Activated CD4-positive, alpha-beta T cell treated with anti-CD3 and anti-CD28 coated beads for 36 hours (primary cell): ENCODE measurements around the gene GC. TPM values are rescaled to one million over a fixed set of nuclear protein-coding genes. Genes with fewer than 3 reads are reported as not detected.
"Not testable (repeated sequence)": the region's sequence is repeated elsewhere in the genome, so short reads cannot be mapped to it uniquely, and the experiment has no call there.

ENCODE experiments used
- ATAC-seq: fragments of 200-7000 bp; cut with Tn5 transposase; one replicate; pipeline ENCODE4 v1.10.0; 2021; ENCODE audit warnings: mild to moderate bottlenecking, moderate library complexity
- CTCF ChIA-PET: fragments of 350-600 bp; sonication (Branson Sonifier 250); formaldehyde crosslinking; loops from one replicate; lab custom pipeline; 2021; ENCODE audit warnings: antibody characterized with exemption; lab: Charles Lee
- POLR2A ChIA-PET: fragments of 350-600 bp; sonication (Branson Sonifier 250); formaldehyde crosslinking; loops from one replicate; lab custom pipeline; 2021; ENCODE audit warnings: antibody characterized with exemption, inconsistent platforms; lab: Charles Lee
- DNase-seq: peaks from one replicate; pipeline ENCODE4 v3.0.0-alpha.2; 2020
- H3K27ac Mint-ChIP-seq: one replicate; pipeline ENCODE4 v1.8.0; 2021; ENCODE audit warnings: mixed read lengths
- H3K27me3 Mint-ChIP-seq: one replicate; pipeline ENCODE4 v1.8.0; 2021; ENCODE audit warnings: mixed read lengths
- H3K36me3 Mint-ChIP-seq: one replicate; pipeline ENCODE4 v1.8.0; 2021; ENCODE audit warnings: low read depth, mixed read lengths
- H3K4me1 Mint-ChIP-seq: one replicate; pipeline ENCODE4 v1.8.0; 2021; ENCODE audit warnings: mixed read lengths
- H3K4me3 Mint-ChIP-seq: one replicate; pipeline ENCODE4 v1.8.0; 2021; ENCODE audit warnings: mild to moderate bottlenecking, moderate library complexity, mixed read lengths
- H3K9me3 Mint-ChIP-seq: one replicate; pipeline ENCODE4 v1.8.0; 2021; ENCODE audit warnings: low read depth, mixed read lengths
- intact Hi-C, 2 experiments: fragments of 100-400 bp; cut with DNase I in 1 of 2; cut with micrococcal nuclease in 1 of 2; formaldehyde crosslinking; loops; one replicate each; pipeline versions ENCODE4 v1.14.2 to v1.15.1; 2022 to 2024; cut with DNase I, micrococcal nuclease
- total RNA-seq, 2 experiments: library from RNA; stranded (reverse); gene quantifications; one replicate each; pipeline ENCODE4 v1.2.3, GENCODE V29; 2021

GC gene
- total RNA-seq, 2 experiments from 2014 or later = not detected

- H3K9me3 Mint-ChIP-seq, H3K27ac Mint-ChIP-seq, CTCF ChIA-PET, H3K4me1 Mint-ChIP-seq, H3K4me3 Mint-ChIP-seq, H3K36me3 Mint-ChIP-seq, ATAC-seq, intact Hi-C loops, POLR2A ChIA-PET, H3K27me3 Mint-ChIP-seq, DNase-seq: not testable (repeated sequence)
Measured at GRCh38 chr4:71804017-71804697, 20.3 kb upstream of the GC start.

GRCh38 chr4:71785959-71786358 is 2.1 kb upstream of the GC start:
- intact Hi-C loops = no loop called here
- H3K27ac Mint-ChIP-seq = no peak overlapping the region
- CTCF ChIA-PET = interaction anchor here (0.5 kb wide), 1 partner anchor 17 kb away, joined by 3 read pairs; no protein-coding TSS in a partner anchor
- ATAC-seq (no peak), DNase-seq (no peak)
- no peaks in the 10 kb centered on the region for H3K4me1 Mint-ChIP-seq
- H3K36me3 Mint-ChIP-seq = no peaks in the 10 kb centered on the region
- no peak overlapping the region for H3K4me3 Mint-ChIP-seq
- POLR2A ChIA-PET = no interaction called here
- peaks cover 5% of the 10 kb centered on the region for H3K27me3 Mint-ChIP-seq
- H3K9me3 Mint-ChIP-seq = no peaks in the 10 kb centered on the region

- Mint-ChIP-seq H3K36me3 (no peaks in the 10 kb centered on the region), H3K4me3 (no peak overlapping the region), H3K4me1 (no peaks in the 10 kb centered on the region), H3K9me3 (no peaks in the 10 kb centered on the region), H3K27ac (no peak overlapping the region), H3K27me3 (peaks cover 5% of the 10 kb centered on the region)
- intact Hi-C loops = no loop called here
- ATAC-seq (no peak), DNase-seq (no peak)
- ChIA-PET CTCF (no interaction called here), POLR2A (no interaction called here)
Measured at GRCh38 chr4:71784569-71785197, 804 bp upstream of the GC start.

GRCh38 chr4:71777891-71778290 is 6.0 kb downstream of the GC start:
- intact Hi-C loops = no loop called here
- Mint-ChIP-seq H3K9me3 (no peaks in the 10 kb centered on the region), H3K4me3 (no peak overlapping the region), H3K27ac (no peak overlapping the region), H3K27me3 (no peaks in the 10 kb centered on the region), H3K4me1 (no peaks in the 10 kb centered on the region), H3K36me3 (no peaks in the 10 kb centered on the region)
- DNase-seq (no peak), ATAC-seq (no peak)
- POLR2A ChIA-PET = no interaction called here
- CTCF ChIA-PET = no interaction called here

- Mint-ChIP-seq H3K4me1 (no peaks in the 10 kb centered on the region), H3K27ac (no peak overlapping the region), H3K36me3 (no peaks in the 10 kb centered on the region), H3K9me3 (no peaks in the 10 kb centered on the region), H3K4me3 (no peak overlapping the region), H3K27me3 (no peaks in the 10 kb centered on the region)
- ChIA-PET POLR2A (no interaction called here), CTCF (no interaction called here)
- no peak for ATAC-seq
- DNase-seq = no peak
- intact Hi-C loops = no loop called here
Measured at GRCh38 chr4:71775449-71775848, 8.4 kb downstream of the GC start.

GRCh38 chr4:71774136-71774535 is 9.7 kb downstream of the GC start:
- ATAC-seq (no peak), DNase-seq (no peak)
- H3K4me1 Mint-ChIP-seq = no peaks in the 10 kb centered on the region
- H3K27ac Mint-ChIP-seq = no peak overlapping the region
- no peaks in the 10 kb centered on the region for H3K36me3 Mint-ChIP-seq
- no peak overlapping the region for H3K4me3 Mint-ChIP-seq
- ChIA-PET POLR2A (no interaction called here), CTCF (no interaction called here)
- intact Hi-C loops = no loop called here
- H3K9me3 Mint-ChIP-seq = no peaks in the 10 kb centered on the region
- peaks cover 2% of the 10 kb centered on the region for H3K27me3 Mint-ChIP-seq

GRCh38 chr4:71773004-71773403 is 10.9 kb downstream of the GC start:
- POLR2A ChIA-PET = no interaction called here
- H3K9me3 Mint-ChIP-seq = no peaks in the 10 kb centered on the region

GRCh38 chr4:71772592-71772991 is 11.3 kb downstream of the GC start:
- ChIA-PET CTCF (interaction anchor here (0.7 to 1.4 kb wide), 2 partner anchors 15 to 514 kb away, joined by 4 read pairs; no protein-coding TSS in a partner anchor), POLR2A (no interaction called here)
- intact Hi-C loops = no loop called here

More at GRCh38 chr4:71773004-71773403, 10.9 kb downstream of the GC start:
- DNase-seq (no peak), ATAC-seq (no peak)
- no peak overlapping the region for H3K4me3 Mint-ChIP-seq
- no peaks in the 10 kb centered on the region for H3K36me3 Mint-ChIP-seq
- H3K4me1 Mint-ChIP-seq = no peaks in the 10 kb centered on the region
- H3K27ac Mint-ChIP-seq = no peak overlapping the region
- H3K27me3 Mint-ChIP-seq = peaks cover 2% of the 10 kb centered on the region
- intact Hi-C loops = no loop called here
- CTCF ChIA-PET = interaction anchor here (0.7 to 1.4 kb wide), 2 partner anchors 15 to 513 kb away, joined by 4 read pairs; no protein-coding TSS in a partner anchor

GRCh38 chr4:71771613-71772012 is 12.3 kb downstream of the GC start:
- POLR2A ChIA-PET = no interaction called here
- Mint-ChIP-seq H3K4me3 (no peak overlapping the region), H3K27ac (no peak overlapping the region), H3K36me3 (no peaks in the 10 kb centered on the region), H3K27me3 (peaks cover 2% of the 10 kb centered on the region), H3K9me3 (no peaks in the 10 kb centered on the region), H3K4me1 (no peaks in the 10 kb centered on the region)
- CTCF ChIA-PET = no interaction called here
- DNase-seq (no peak), ATAC-seq (no peak)
- intact Hi-C loops = no loop called here

More at GRCh38 chr4:71772592-71772991, 11.3 kb downstream of the GC start:
- Mint-ChIP-seq H3K9me3 (no peaks in the 10 kb centered on the region), H3K36me3 (no peaks in the 10 kb centered on the region), H3K4me3 (no peak overlapping the region), H3K27me3 (peaks cover 2% of the 10 kb centered on the region), H3K4me1 (no peaks in the 10 kb centered on the region), H3K27ac (no peak overlapping the region)
- ATAC-seq = no peak
- no peak for DNase-seq

GRCh38 chr4:71769434-71769833 is 14.4 kb downstream of the GC start:
- H3K27me3 Mint-ChIP-seq = peaks cover 2% of the 10 kb centered on the region
- no peak overlapping the region for H3K27ac Mint-ChIP-seq

GRCh38 chr4:71768123-71768522 is 15.8 kb downstream of the GC start:
- ATAC-seq = no peak
- Mint-ChIP-seq H3K4me1 (no peaks in the 10 kb centered on the region), H3K9me3 (no peaks in the 10 kb centered on the region), H3K27me3 (peaks cover 2% of the 10 kb centered on the region), H3K4me3 (no peak overlapping the region), H3K36me3 (no peaks in the 10 kb centered on the region), H3K27ac (no peak overlapping the region)
- ChIA-PET CTCF (no interaction called here), POLR2A (no interaction called here)
- intact Hi-C loops = no loop called here
- DNase-seq = no peak

More at GRCh38 chr4:71769434-71769833, 14.4 kb downstream of the GC start:
- no peaks in the 10 kb centered on the region for H3K36me3 Mint-ChIP-seq
- H3K4me3 Mint-ChIP-seq = no peak overlapping the region
- H3K4me1 Mint-ChIP-seq = no peaks in the 10 kb centered on the region
- no peaks in the 10 kb centered on the region for H3K9me3 Mint-ChIP-seq
- ChIA-PET CTCF (interaction anchor here (0.7 to 0.9 kb wide), 2 partner anchors 16 to 611 kb away, joined by 3 to 4 read pairs; no protein-coding TSS in a partner anchor), POLR2A (no interaction called here)
- DNase-seq = no peak
- intact Hi-C loops = no loop called here
- no peak for ATAC-seq

- intact Hi-C loops = no loop called here
- H3K27me3 Mint-ChIP-seq = peaks cover 2% of the 10 kb centered on the region
- CTCF ChIA-PET = no interaction called here
- ATAC-seq = no peak
- H3K4me1 Mint-ChIP-seq = no peaks in the 10 kb centered on the region
- no peak for DNase-seq
- H3K27ac Mint-ChIP-seq = no peak overlapping the region
- POLR2A ChIA-PET = no interaction called here
- H3K9me3 Mint-ChIP-seq = no peaks in the 10 kb centered on the region
- no peak overlapping the region for H3K4me3 Mint-ChIP-seq
- no peaks in the 10 kb centered on the region for H3K36me3 Mint-ChIP-seq
Measured at GRCh38 chr4:71765821-71766383, 18.0 kb downstream of the GC start.
